GM12891 (cell line): ENCODE results near the gene SNRNP27. TPM values are rescaled to one million over a fixed set of nuclear protein-coding genes. Genes with fewer than 3 reads are reported as not detected.

ENCODE experiments used
- DNase-seq: peaks from one replicate; pipeline ENCODE4 v3.0.0; 2011; ENCODE audit warnings: low spot score; ENCODE audit not compliant: insufficient read length
- FAIRE-seq: peaks from 2 replicates; lab custom pipeline; 2011; peaks lifted over from hg19 to GRCh38; lab: Jason Lieb, UNC
- PAX5 ChIP-seq: IDR thresholded peaks from 2 replicates; pipeline ENCODE4 v1.6.1; 2011; ENCODE audit warnings: low read length, moderate library complexity, mild to moderate bottlenecking; ENCODE audit not compliant: insufficient read depth, severe bottlenecking
- POLR2A ChIP-seq: IDR thresholded peaks from 2 replicates; pipeline ENCODE4 v1.6.1; 2011; ENCODE audit warnings: low read depth, low read length, control low read depth
- POLR2AphosphoS5 ChIP-seq: IDR thresholded peaks from 2 replicates; pipeline ENCODE4 v1.6.1; 2011; ENCODE audit warnings: low read depth, low read length, control low read depth
- POU2F2 ChIP-seq: IDR thresholded peaks from 2 replicates; pipeline ENCODE4 v1.6.1; 2011; ENCODE audit warnings: low read depth, mild to moderate bottlenecking, control low read depth, low read length, moderate library complexity
- SPI1 ChIP-seq: IDR thresholded peaks from 2 replicates; pipeline ENCODE4 v1.6.1; 2011; ENCODE audit warnings: low read depth, low read length, control low read depth
- TAF1 ChIP-seq: IDR thresholded peaks from 2 replicates; pipeline ENCODE4 v1.6.1; 2011; ENCODE audit warnings: low read depth, low read length, control low read depth
- polyA plus RNA-seq: library from polyadenylated mRNA; unstranded; fragments of >200 nt; gene quantifications from one replicate; pipeline ENCODE4 v1.2.1, GENCODE V29; 2012; ENCODE audit warnings: low read depth, missing spikeins, inconsistent platforms; ENCODE audit not compliant: missing spikeins

Gene SNRNP27
- 29.7 TPM for polyA plus RNA-seq

- peak; percentile 61 for DNase-seq
- peak; percentile 56 for FAIRE-seq
These were observed at the start of gene SNRNP27 for GRCh38 chr2:69893684-69894551. TSS of gene SNRNP27 (plus strand) at chr2:69893956. CDS start at chr2:69893985, 29 bp downstream.

DNA sequence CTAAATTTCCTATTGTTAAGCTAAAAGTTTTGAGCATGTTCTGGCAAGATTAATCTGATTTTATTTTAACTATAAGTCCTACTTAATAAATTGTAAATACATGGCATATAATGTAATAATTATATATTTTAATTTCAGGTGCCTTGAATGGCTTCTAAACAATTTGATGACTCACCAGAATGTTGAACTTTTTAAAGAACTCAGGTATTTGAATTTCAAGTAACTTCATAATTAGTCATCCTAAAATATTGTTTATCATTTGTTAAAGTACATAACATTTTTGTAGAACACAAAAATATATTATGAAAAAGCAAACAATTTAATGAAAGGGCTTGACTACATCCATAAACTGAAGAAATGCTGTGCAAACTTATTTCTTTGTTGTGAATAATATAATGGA, 49.8 kb upstream of the SNRNP27 start:
- no peak for DNase-seq
- FAIRE-seq = no peak
- TF ChIP-seq TAF1 (no peak), SPI1 (no peak), POLR2A (no peak), POU2F2 (no peak), PAX5 (no peak), POLR2AphosphoS5 (no peak)

More at GRCh38 chr2:69893684-69894551, at the start of gene SNRNP27:
- TF ChIP-seq POU2F2 = 0 out of 2 replicates have a peak, but pooled peaks have one; percentile 29
- no peak for TF ChIP-seq PAX5
- TF ChIP-seq TAF1 = peak; percentile 100
- TF ChIP-seq SPI1 = no peak
- TF ChIP-seq POLR2AphosphoS5 = peak; percentile 74
- peak; percentile 66 for TF ChIP-seq POLR2A

- TF ChIP-seq PAX5 (no peak), POU2F2 (no peak), POLR2AphosphoS5 (no peak), TAF1 (no peak), POLR2A (no peak), SPI1 (no peak)
- DNase-seq (no peak), FAIRE-seq (no peak)
These were observed 49.2 kb upstream of the SNRNP27 start for GRCh38 chr2:69844560-69844959.

GRCh38 chr2:69846182-69847067, 47.3 kb upstream of the SNRNP27 start:
- no peak for FAIRE-seq
- DNase-seq = no peak
- TF ChIP-seq PAX5 = no peak
- TF ChIP-seq SPI1 = no peak
- no peak for TF ChIP-seq POLR2AphosphoS5
- TF ChIP-seq POU2F2 = no peak
- TF ChIP-seq POLR2A = no peak
- no peak for TF ChIP-seq TAF1

GRCh38 chr2:69847068-69847828, 46.5 kb upstream of the SNRNP27 start:
- no peak for DNase-seq

GRCh38 chr2:69848186-69848790, 45.5 kb upstream of the SNRNP27 start:
- no peak for DNase-seq

More at GRCh38 chr2:69847068-69847828, 46.5 kb upstream of the SNRNP27 start:
- no peak for TF ChIP-seq POLR2A
- no peak for TF ChIP-seq TAF1
- no peak for TF ChIP-seq SPI1
- TF ChIP-seq PAX5 = no peak
- TF ChIP-seq POU2F2 = no peak
- no peak for TF ChIP-seq POLR2AphosphoS5
- no peak for FAIRE-seq

DNA sequence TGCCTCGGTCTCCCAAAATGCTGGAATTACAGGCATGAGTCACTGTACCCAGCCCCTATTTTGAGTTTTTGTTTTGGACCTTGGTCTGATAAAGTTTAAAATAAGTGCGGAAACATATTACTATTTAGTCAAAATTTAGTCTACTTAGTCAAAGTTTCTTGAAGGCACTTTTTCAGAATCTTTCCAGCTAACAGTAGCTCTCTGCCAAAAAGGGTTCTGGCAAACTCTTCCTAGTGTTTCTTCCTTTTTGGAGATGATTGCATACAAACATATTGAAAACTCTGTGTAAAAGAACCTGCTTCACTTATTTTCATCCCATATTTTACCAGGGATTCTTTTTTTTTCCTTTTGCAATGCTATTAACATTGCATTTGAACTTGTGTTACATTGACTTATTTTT, 35.5 kb upstream of the SNRNP27 start:
- DNase-seq (no peak), FAIRE-seq (no peak)
- TF ChIP-seq TAF1 (no peak), POU2F2 (no peak), POLR2AphosphoS5 (no peak), PAX5 (no peak), SPI1 (no peak), POLR2A (no peak)

More at GRCh38 chr2:69848186-69848790, 45.5 kb upstream of the SNRNP27 start:
- TF ChIP-seq POLR2A = no peak
- no peak for TF ChIP-seq PAX5
- no peak for TF ChIP-seq POLR2AphosphoS5
- no peak for TF ChIP-seq TAF1
- no peak for TF ChIP-seq SPI1
- no peak for TF ChIP-seq POU2F2
- FAIRE-seq = peak; percentile 64

DNA sequence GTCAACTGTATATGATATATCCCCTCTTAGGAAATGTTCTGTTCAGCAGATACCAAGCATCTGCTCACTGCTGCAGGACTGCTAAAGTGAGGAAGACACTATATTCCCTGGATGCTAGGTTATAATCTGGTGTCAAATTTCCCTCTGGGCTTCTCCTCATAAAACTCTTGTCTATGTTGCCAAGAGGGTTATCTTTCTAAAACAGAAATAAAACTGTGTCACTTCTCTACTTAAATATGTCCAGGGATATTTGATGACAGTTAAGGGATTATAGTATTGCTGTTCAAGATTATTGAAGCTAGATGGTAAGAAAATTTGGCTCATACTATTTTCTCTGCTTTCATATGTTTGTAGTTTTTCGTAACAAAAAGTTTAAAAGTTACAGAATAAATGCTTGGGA, 30.5 kb upstream of the SNRNP27 start:
- no peak for DNase-seq
- TF ChIP-seq POLR2AphosphoS5 (no peak), POU2F2 (no peak), POLR2A (no peak), TAF1 (no peak), SPI1 (no peak), PAX5 (no peak)
- no peak for FAIRE-seq
